K562 (cell line): ENCODE data around the gene WTIP. TPM values are rescaled to one million over a fixed set of nuclear protein-coding genes. Genes with fewer than 3 reads are reported as not detected.

Source experiments
- AFF4 ChIP-seq: sonication (generic); formaldehyde crosslinking; IDR thresholded peaks from 2 replicates; pipeline ENCODE4 v1.8.0; 2023; ENCODE audit warnings: mild to moderate bottlenecking, missing genetic modification reagents
- ARID2 ChIP-seq: fragments of 450-650 bp; IDR thresholded peaks from 2 replicates; pipeline ENCODE4 v1.6.1; 2017; ENCODE audit warnings: antibody characterized with exemption, mild to moderate bottlenecking
- PTRF ChIP-seq: fragments of 450-650 bp; IDR thresholded peaks from 2 replicates; pipeline ENCODE4 v1.6.1; 2016; ENCODE audit warnings: mild to moderate bottlenecking, missing genetic modification characterization, missing compliant biosample characterization
- PYGO2 ChIP-seq: fragments of 450-650 bp; IDR thresholded peaks from 2 replicates; pipeline ENCODE4 v1.6.1; 2016; ENCODE audit warnings: mild to moderate bottlenecking, missing genetic modification characterization, moderate library complexity, missing compliant biosample characterization
- SLC30A9 ChIP-seq: fragments of 250-450 bp; sonication (Bioruptor Pico); IDR thresholded peaks from 2 replicates; pipeline ENCODE4 v1.8.0; 2022; ENCODE audit warnings: mild to moderate bottlenecking, moderate library complexity
- SMARCB1 ChIP-seq: IDR thresholded peaks from 2 replicates; pipeline ENCODE4 v1.6.1; 2011; ENCODE audit warnings: improper control_type of control experiment, low read depth; ENCODE audit not compliant: insufficient read length
- TRIM25 ChIP-seq: fragments of 450-650 bp; IDR thresholded peaks from 2 replicates; pipeline ENCODE4 v1.7.0; 2016; ENCODE audit warnings: borderline replicate concordance
- ZBTB26 ChIP-seq: fragments of 450-650 bp; formaldehyde crosslinking; IDR thresholded peaks from 2 replicates; pipeline ENCODE4 v1.4.0; 2022; ENCODE audit warnings: missing genetic modification characterization
- ZBTB7A ChIP-seq: IDR thresholded peaks from 2 replicates; pipeline ENCODE4 v1.6.1; 2011; ENCODE audit warnings: low read depth, mild to moderate bottlenecking, low read length, moderate library complexity, borderline replicate concordance; ENCODE audit not compliant: control insufficient read depth
- ZNF133 ChIP-seq: fragments of 250-450 bp; sonication (Bioruptor Pico); IDR thresholded peaks from 2 replicates; pipeline ENCODE4 v1.4.0; 2020; ENCODE audit warnings: mild to moderate bottlenecking
- ZNF395 ChIP-seq: fragments of 200-800 bp; sonication (Bioruptor generic); IDR thresholded peaks from 2 replicates; pipeline ENCODE4 v1.6.1; 2017; ENCODE audit warnings: missing genetic modification characterization, missing compliant biosample characterization
- polyA plus RNA-seq, 8 experiments: library from polyadenylated mRNA; depleted of rRNA in 4 of 8; stranded (reverse) in 5 of 8; unstranded in 3 of 8; fragments of >200 nt; fragmentation: Nextera tagmentation in 2 of 8; fragmentation: Illumina TruSeq in 1 of 8; extraction: Ambion mirVana in 2 of 8; extraction: Trizol in 1 of 8; gene quantifications; 2 replicates each; pipeline versions ENCODE4 v1.2.1 to v1.2.3, GENCODE V29; 2011 to 2014; ENCODE audit warnings: inconsistent platforms in 1 of 8, missing spikeins in 1 of 8
- total RNA-seq, 7 experiments: library from RNA; depleted of rRNA in 6 of 7; stranded (reverse); fragments of >200 nt in 6 of 7; fragmentation: Illumina TruSeq in 2 of 7; extraction: Trizol in 2 of 7; gene quantifications; 2 replicates each; pipeline versions ENCODE4 v1.2.1 to v1.2.3, GENCODE V29; 2011 to 2021; ENCODE audit warnings: low replicate concordance in 1 of 7

WTIP gene
- total and polyA plus RNA-seq, 9 of the 15 experiments (the other 6 are each of a cell fraction or from before 2014, with no cell fraction given), result under 0.01 to 0.54 (median 0.27) TPM; not detected in 1

- TF ChIP-seq AFF4 (CRISPR knock-in tag) (no peak), ZNF133 (CRISPR knock-in tag) (no peak), SMARCB1 (no peak), ZBTB26 (CRISPR knock-in tag) (no peak), ZNF395 (CRISPR knock-in tag) (no peak), PYGO2 (tag) (no peak), PTRF (no peak), TRIM25 (no peak), ZBTB7A (no peak), SLC30A9 (CRISPR knock-in tag) (no peak), ARID2 (no peak)
Observed at GRCh38 chr19:34539396-34539795, 57.8 kb downstream of the WTIP start (continued).
